Stimulated activated CD8-positive, alpha-beta memory T cell treated with anti-CD3 and anti-CD28 coated beads, Interleukin-15, amount 100 ng/mL, for 48 hours (primary cell): Measurements from ENCODE around the gene AMBRA1.
A peak's percentile ranks its signal among the peaks of the same experiment; 100 is the strongest.
"Not testable (repeated sequence)": the region's sequence is repeated elsewhere in the genome, so short reads cannot be mapped to it uniquely, and the experiment has no call there.

ENCODE experiments used
- DNase-seq, 2 donors: peaks; one replicate each; pipeline ENCODE4 v3.0.0-alpha.2; 2020; ENCODE audit warnings: low read depth in 2 of 2

Gene AMBRA1

GRCh38 chr11:46533396-46534100 is 60.3 kb downstream of the AMBRA1 start:
- no peak for DNase-seq

GRCh38 chr11:46529928-46530574 is 63.8 kb downstream of the AMBRA1 start:
- no peak for DNase-seq

- peak; percentile 59 to 60 for DNase-seq
Measured at GRCh38 chr11:46529095-46529905, 64.5 kb downstream of the AMBRA1 start.

GRCh38 chr11:46528445-46529094 is 65.3 kb downstream of the AMBRA1 start:
- no peak for DNase-seq

- no peak for DNase-seq
Measured at GRCh38 chr11:46527591-46528130, 66.2 kb downstream of the AMBRA1 start.

- DNase-seq, result no peak
Measured at GRCh38 chr11:46526216-46527215, 67.3 kb downstream of the AMBRA1 start.

GRCh38 chr11:46524201-46524770 is 69.5 kb downstream of the AMBRA1 start:
- DNase-seq, result no peak

GRCh38 chr11:46523290-46523689 is 70.5 kb downstream of the AMBRA1 start:
- DNase-seq, result no peak

GRCh38 chr11:46522682-46523281 is 71.0 kb downstream of the AMBRA1 start:
- no peak for DNase-seq

GRCh38 chr11:46521961-46522681 is 71.7 kb downstream of the AMBRA1 start:
- no peak for DNase-seq

GRCh38 chr11:46520971-46521745 is 72.7 kb downstream of the AMBRA1 start:
- no peak for DNase-seq

- no peak for DNase-seq
Measured at GRCh38 chr11:46519351-46519750, 74.5 kb downstream of the AMBRA1 start.

- DNase-seq, result not testable (repeated sequence)
Measured at GRCh38 chr11:46518928-46519327, 74.9 kb downstream of the AMBRA1 start.

GRCh38 chr11:46514370-46514769 is 79.5 kb downstream of the AMBRA1 start:
- DNase-seq, result no peak

GRCh38 chr11:46513934-46514342 is 79.9 kb downstream of the AMBRA1 start:
- no peak for DNase-seq

- DNase-seq, result no peak
Measured at GRCh38 chr11:46512261-46512881, 81.5 kb downstream of the AMBRA1 start.

GRCh38 chr11:46511342-46511741 is 82.5 kb downstream of the AMBRA1 start:
- no peak for DNase-seq

- no peak for DNase-seq
Measured at GRCh38 chr11:46508360-46508759, 85.5 kb downstream of the AMBRA1 start.
